Keratinocyte (primary cell): ENCODE measurements around the gene RASA3. TPM values are rescaled to one million over a fixed set of nuclear protein-coding genes. Genes with fewer than 3 reads are reported as not detected.

Experiments
- DNase-seq: peaks from one replicate; pipeline ENCODE4 v3.0.0-alpha.2; 2011; ENCODE audit warnings: low read depth, missing footprints, low spot score
- FAIRE-seq: peaks from 2 replicates; lab custom pipeline; 2011; peaks lifted over from hg19 to GRCh38; lab: Jason Lieb, UNC
- H2AFZ ChIP-seq: 2 replicates; pipeline ENCODE4 v1.6.0; 2012; ENCODE audit warnings: low read length, control low read depth, inconsistent platforms; ENCODE audit not compliant: control insufficient read depth
- H3K27ac ChIP-seq: 2 replicates; pipeline ENCODE4 v1.5.1; 2011; ENCODE audit warnings: low read length; ENCODE audit not compliant: control insufficient read depth, insufficient read depth
- H3K27me3 ChIP-seq: 3 replicates; pipeline ENCODE4 v1.6.0; 2011; ENCODE audit warnings: low read length; ENCODE audit not compliant: control insufficient read depth, insufficient read depth; ENCODE audit errors: extremely low read depth
- H3K36me3 ChIP-seq, 2 experiments: 2 replicates in 1 of 2; 3 replicates in 1 of 2; pipeline ENCODE4 v1.5.1; 2011; ENCODE audit warnings: low read length in 2 of 2, mild to moderate bottlenecking in 1 of 2; ENCODE audit not compliant: control insufficient read depth in 2 of 2, insufficient read depth in 2 of 2; ENCODE audit errors: extremely low read depth in 1 of 2
- H3K4me1 ChIP-seq: 3 replicates; pipeline ENCODE4 v1.5.1; 2011; ENCODE audit warnings: low read length; ENCODE audit not compliant: control insufficient read depth, insufficient read depth; ENCODE audit errors: extremely low read depth
- H3K4me2 ChIP-seq: 3 replicates; pipeline ENCODE4 v1.6.0; 2011; ENCODE audit warnings: low read depth, low read length; ENCODE audit not compliant: control insufficient read depth, insufficient read depth; ENCODE audit errors: extremely low read depth
- H3K4me3 ChIP-seq, 3 experiments: fragments of 200-600 bp in 1 of 3; sonication (generic) in 1 of 3; 2 replicates in 2 of 3; 3 replicates in 1 of 3; pipeline ENCODE4 v1.5.1; 2011 to 2016; ENCODE audit warnings: low read length in 3 of 3, mild to moderate bottlenecking in 3 of 3, control low read depth in 2 of 3, inconsistent platforms in 1 of 3, low read depth in 1 of 3, mixed read lengths in 1 of 3, mixed run types in 1 of 3, moderate library complexity in 1 of 3; ENCODE audit not compliant: control insufficient read depth in 2 of 3, insufficient read depth in 2 of 3; ENCODE audit errors: extremely low read depth in 1 of 3
- H3K79me2 ChIP-seq: 2 replicates; pipeline ENCODE4 v1.6.0; 2012; ENCODE audit warnings: low read length; ENCODE audit not compliant: control insufficient read depth, insufficient read depth
- H3K9ac ChIP-seq: 3 replicates; pipeline ENCODE4 v1.6.0; 2011; ENCODE audit warnings: low read length; ENCODE audit not compliant: control insufficient read depth, insufficient read depth; ENCODE audit errors: extremely low read depth
- H3K9me1 ChIP-seq: 3 replicates; pipeline ENCODE4 v1.6.0; 2011; ENCODE audit warnings: low read length; ENCODE audit not compliant: control insufficient read depth, insufficient read depth; ENCODE audit errors: extremely low read depth
- H3K9me3 ChIP-seq: 2 replicates; pipeline ENCODE4 v1.5.1; 2012; ENCODE audit warnings: low read depth, low read length; ENCODE audit not compliant: control insufficient read depth
- H4K20me1 ChIP-seq: 3 replicates; pipeline ENCODE4 v1.6.0; 2011; ENCODE audit warnings: low read length; ENCODE audit not compliant: control insufficient read depth, insufficient read depth; ENCODE audit errors: extremely low read depth
- EZH2 ChIP-seq: IDR thresholded peaks from one replicate; pipeline ENCODE4 v1.6.1; 2012; ENCODE audit warnings: inconsistent platforms, mild to moderate bottlenecking, low read length, moderate library complexity
- dilution Hi-C: fragments of 300-500 bp; cut with MboI; formaldehyde crosslinking; loops from one replicate; pipeline ENCODE4 v1.7.0; 2020; ENCODE audit warnings: low sequenced_read_pairs; ENCODE audit not compliant: extremely low pct_ligation_motif_present
- polyA plus RNA-seq, 5 experiments: library from polyadenylated mRNA; depleted of rRNA in 3 of 5; stranded (reverse) in 3 of 5; stranded (forward) in 1 of 5; unstranded in 1 of 5; fragments of >200 nt; gene quantifications; 1 replicate in 1 of 5; 2 replicates in 3 of 5; 3 replicates in 1 of 5; pipeline versions ENCODE4 v1.2.1 to v1.2.3, GENCODE V29; 2011 to 2012; ENCODE audit warnings: missing spikeins in 2 of 5, low read depth in 1 of 5, low replicate concordance in 1 of 5
- TF ChIP-seq, protein P1 (sequence below), 3 experiments: IDR thresholded peaks in 1 of 3; conservative IDR thresholded peaks in 1 of 3; optimal IDR thresholded peaks in 1 of 3; 2 replicates in 2 of 3; 3 replicates in 1 of 3; pipeline versions ENCODE3 to v1.5.1; 2011; ENCODE audit warnings: low read length in 3 of 3, mild to moderate bottlenecking in 3 of 3, moderate library complexity in 2 of 3, control low read depth in 1 of 3, inconsistent platforms in 1 of 3; ENCODE audit not compliant: insufficient read depth in 2 of 3; ENCODE audit errors: extremely low read depth in 1 of 3

The RASA3 gene
- polyA plus RNA-seq, 1 donor (not counting 4 experiments of a cell fraction or from before 2014, with no cell fraction given), result 4.1 TPM

- Histone ChIP-seq H3K4me2 (no peak overlapping the region), H3K4me1 (peaks cover 2% of the 10 kb centered on the region), H3K79me2 (no peaks in the 10 kb centered on the region), H3K27ac (no peak overlapping the region), H3K27me3 (no peaks in the 10 kb centered on the region), H4K20me1 (no peaks in the 10 kb centered on the region), H3K9me3 (no peaks in the 10 kb centered on the region), H3K9me1 (no peaks in the 10 kb centered on the region), H3K36me3 (peaks cover 0 to under 1% of the 10 kb centered on the region in 2 experiments), H3K4me3 (no peak overlapping the region), H2AFZ (no peak overlapping the region), H3K9ac (no peak overlapping the region)
- DNase-seq, result no peak
- no peak for TF ChIP-seq EZH2
- TF ChIP-seq, protein P1, sequence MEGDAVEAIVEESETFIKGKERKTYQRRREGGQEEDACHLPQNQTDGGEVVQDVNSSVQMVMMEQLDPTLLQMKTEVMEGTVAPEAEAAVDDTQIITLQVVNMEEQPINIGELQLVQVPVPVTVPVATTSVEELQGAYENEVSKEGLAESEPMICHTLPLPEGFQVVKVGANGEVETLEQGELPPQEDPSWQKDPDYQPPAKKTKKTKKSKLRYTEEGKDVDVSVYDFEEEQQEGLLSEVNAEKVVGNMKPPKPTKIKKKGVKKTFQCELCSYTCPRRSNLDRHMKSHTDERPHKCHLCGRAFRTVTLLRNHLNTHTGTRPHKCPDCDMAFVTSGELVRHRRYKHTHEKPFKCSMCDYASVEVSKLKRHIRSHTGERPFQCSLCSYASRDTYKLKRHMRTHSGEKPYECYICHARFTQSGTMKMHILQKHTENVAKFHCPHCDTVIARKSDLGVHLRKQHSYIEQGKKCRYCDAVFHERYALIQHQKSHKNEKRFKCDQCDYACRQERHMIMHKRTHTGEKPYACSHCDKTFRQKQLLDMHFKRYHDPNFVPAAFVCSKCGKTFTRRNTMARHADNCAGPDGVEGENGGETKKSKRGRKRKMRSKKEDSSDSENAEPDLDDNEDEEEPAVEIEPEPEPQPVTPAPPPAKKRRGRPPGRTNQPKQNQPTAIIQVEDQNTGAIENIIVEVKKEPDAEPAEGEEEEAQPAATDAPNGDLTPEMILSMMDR (optimal IDR thresholded peaks at IDR 0.05 in 1 of 3, IDR thresholded peaks at IDR 0.05 in 1 of 3, conservative IDR thresholded peaks at IDR 0.05 in 1 of 3; ENCODE audit: extremely low read depth in 1 of 3, insufficient read depth in 2 of 3, low read length in 3 of 3), result no peak
- no peak for FAIRE-seq
- dilution Hi-C loops, result no loop called here
Observed at GRCh38 chr13:114001331-114002008, 131.0 kb downstream of the RASA3 start.

GRCh38 chr13:114000151-114001040 is 132.0 kb downstream of the RASA3 start:
- dilution Hi-C loops, result no loop called here
- DNase-seq, result no peak
- Histone ChIP-seq H3K9me1 (no peaks in the 10 kb centered on the region), H3K9me3 (no peaks in the 10 kb centered on the region), H4K20me1 (no peaks in the 10 kb centered on the region), H3K9ac (no peak overlapping the region), H3K36me3 (peaks cover 0 to 1% of the 10 kb centered on the region in 2 experiments), H3K27ac (no peak overlapping the region), H2AFZ (no peak overlapping the region), H3K27me3 (no peaks in the 10 kb centered on the region), H3K4me1 (peaks cover 2% of the 10 kb centered on the region), H3K79me2 (no peaks in the 10 kb centered on the region), H3K4me3 (no peak overlapping the region), H3K4me2 (no peak overlapping the region)
- no peak for FAIRE-seq
- no peak for TF ChIP-seq EZH2
